ENCODE data around the gene KCNK2.

GRCh38 chr1:215282557-215282956, 200.0 kb downstream of the KCNK2 start:
- TF ChIP-seq POLR2A (IDR thresholded peaks at IDR 0.05) (no peak), CTCF (IDR thresholded peaks at IDR 0.05) (no peak), POLR2AphosphoS5 (IDR thresholded peaks at IDR 0.05) (no peak), EP300 (IDR thresholded peaks at IDR 0.05) (no peak)

All from suprapubic skin (tissue), 4 donors.